GM21526 (cell line): ENCODE data around the gene HAUS1.

Experiments used
- ATAC-seq: cut with Tn5 transposase; IDR thresholded peaks from one replicate; pipeline ENCODE4 v1.9.1; 2021; ENCODE audit warnings: moderate library complexity; ENCODE audit not compliant: unreplicated experiment, low FRiP score

The HAUS1 gene, protein sequence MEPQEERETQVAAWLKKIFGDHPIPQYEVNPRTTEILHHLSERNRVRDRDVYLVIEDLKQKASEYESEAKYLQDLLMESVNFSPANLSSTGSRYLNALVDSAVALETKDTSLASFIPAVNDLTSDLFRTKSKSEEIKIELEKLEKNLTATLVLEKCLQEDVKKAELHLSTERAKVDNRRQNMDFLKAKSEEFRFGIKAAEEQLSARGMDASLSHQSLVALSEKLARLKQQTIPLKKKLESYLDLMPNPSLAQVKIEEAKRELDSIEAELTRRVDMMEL

DNA sequence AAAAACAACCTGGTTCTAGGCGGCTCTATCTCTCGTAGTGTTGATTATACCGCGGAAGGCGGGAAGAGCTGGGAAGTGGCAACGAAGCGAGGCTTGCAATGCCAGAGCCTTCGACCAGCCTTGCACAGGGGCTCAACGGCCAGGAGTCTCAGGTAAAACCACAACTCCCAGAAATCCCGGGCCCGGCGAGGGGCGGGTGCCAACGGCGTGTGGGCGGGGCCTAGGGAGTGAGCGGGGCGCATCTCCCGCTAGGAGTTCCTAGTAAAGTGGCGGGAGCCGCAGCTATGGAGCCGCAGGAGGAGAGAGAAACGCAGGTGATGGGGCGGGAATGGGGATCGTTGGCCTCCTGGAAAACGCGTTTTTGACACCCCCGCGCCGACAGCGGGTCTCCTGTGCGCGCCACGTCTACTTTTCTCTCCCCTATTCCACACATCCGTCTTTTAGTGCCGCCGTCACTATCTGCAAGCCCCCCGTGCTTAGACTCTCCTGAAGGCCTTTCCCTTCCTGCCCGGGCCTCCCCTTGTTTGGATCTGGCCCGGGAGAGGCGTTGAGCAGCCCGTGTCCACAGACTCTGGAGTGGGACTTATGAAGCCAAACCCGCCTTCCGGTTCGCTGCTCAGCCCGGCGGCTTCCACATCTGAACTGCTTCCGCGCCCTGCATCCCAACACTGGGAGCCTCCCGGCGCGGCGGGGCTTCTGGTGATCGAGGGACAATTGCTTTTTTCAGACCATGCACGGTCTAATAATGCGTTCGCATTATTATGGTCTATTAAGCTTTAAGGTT lies at the start of gene HAUS1:
Gene HAUS1, plus strand, starts transcription at position 258 of the 784 bp plus-strand sequence. Its CDS starts 27 bp downstream, at position 285.
- ATAC-seq, result peak; percentile 80

DNA sequence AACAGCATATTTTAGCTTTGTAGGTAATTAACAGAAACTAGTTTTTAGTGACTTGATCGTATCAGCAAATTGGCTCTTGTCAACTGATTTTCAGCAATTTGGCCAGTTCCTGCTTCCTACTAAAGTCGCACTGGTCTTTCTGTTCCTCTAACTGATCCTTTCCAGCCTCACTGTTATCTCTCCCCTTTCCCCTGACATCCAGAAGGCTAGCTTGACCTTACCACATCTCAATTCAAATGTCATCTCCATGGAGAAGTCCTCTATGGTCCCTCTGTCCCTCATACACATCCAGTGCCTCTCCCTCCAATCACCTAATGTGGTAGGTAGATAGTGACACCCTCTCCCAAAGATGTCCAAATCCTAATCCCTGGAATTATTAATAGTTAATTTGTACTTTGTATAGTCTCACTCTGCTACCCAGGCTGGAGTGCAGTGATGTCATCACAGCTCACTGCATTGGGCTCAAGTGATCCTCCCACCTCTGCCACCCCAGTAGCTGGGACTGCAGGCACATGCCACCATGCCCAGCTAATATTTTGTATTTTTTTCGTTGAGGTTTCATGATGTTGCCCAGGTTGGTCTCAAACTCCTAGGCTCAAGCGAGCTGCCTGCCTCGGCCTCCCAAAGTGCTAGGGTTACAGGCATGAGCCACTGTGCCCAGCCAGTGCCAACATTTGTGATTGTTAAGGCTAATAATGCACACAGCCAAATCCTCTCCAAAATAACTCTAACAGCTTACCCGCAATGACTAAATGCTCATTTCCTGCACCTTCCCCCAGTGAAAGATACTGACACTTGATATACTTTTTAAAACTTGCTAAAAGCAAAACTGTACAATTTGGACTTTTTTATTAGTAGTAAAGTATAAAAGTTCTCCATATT lies 49.0 kb upstream of the HAUS1 start:
- ATAC-seq, result no peak

DNA sequence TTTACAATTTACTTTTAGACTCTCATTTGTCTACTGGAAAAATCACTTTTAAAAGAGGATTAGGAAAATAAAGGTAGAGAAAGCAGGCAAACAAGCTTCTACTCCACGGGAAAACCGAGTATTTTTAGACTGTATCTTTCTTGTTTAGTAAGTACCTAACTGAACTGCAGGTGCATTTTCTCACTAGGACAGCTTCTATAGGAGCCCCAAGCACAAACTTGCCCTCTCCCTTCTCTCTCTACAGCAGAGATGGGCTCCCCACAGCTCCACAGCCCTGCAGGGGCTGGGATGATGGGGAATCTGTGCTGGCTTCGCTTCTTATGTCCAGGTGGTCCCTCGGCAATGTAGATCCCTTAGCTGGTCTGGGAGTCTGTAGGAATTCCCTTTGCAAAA lies 48.4 kb upstream of the HAUS1 start:
- no peak for ATAC-seq

DNA sequence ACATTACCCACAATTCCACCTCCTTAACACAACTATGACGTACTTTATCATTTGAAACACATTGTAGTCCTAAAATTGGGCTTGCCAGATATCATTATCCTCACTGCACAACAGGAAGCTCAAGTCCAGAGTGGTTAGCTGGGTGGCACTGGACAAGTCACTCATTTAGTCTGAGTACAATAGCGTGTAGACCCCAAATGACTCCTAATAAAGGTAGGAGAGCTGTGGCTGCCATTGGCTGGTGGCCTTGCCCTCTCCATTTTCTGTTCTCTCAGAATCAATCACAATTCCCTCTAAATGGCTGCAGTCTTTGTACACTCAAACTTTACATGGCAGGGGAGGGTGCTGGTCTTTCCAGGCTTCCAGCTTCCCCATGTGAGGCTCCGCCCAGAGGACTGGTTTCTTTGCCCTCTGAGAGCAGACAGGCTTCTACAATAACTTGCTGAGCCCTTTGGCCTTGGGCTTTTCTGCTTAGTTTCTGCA lies 43.8 kb upstream of the HAUS1 start:
- ATAC-seq, result no peak

DNA sequence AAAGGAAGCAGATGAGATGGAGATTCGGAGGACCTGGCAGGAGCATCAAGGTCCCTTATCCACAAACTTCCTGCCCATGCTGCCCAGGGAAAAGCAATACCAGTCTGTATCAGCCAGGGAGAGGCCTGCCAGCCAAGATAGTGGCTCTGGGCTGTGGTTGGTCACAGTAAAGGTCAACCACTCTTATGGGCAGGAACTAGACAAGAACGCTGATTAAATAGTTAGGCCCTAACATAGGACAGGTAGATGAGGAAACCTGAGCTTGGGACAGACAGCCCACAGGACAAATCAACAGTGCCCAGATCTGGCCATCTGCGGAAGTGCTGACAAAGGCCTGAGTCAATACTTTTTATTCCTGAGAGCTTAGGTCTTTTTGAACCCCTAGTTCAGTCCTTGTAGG lies 42.8 kb upstream of the HAUS1 start:
- no peak for ATAC-seq

DNA sequence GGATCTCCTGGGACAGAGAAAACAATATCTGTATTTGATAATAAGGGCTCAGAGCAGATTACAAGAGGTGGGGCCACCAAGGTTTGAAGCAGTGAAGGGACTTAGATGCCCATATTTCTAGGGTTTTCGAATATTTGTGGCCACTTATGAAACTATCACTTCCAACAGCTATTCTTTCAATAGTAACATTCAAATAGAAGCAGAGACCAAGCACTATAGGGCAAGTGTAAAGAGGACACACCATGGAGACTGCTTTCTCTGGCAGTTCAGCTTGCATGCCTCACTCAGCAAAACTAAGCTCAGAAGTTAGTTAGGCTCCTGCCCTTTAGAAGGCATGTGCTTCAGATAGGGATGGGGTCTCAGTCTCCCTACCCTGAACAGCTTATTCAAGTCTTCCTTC lies 42.4 kb upstream of the HAUS1 start:
- ATAC-seq, result no peak

DNA sequence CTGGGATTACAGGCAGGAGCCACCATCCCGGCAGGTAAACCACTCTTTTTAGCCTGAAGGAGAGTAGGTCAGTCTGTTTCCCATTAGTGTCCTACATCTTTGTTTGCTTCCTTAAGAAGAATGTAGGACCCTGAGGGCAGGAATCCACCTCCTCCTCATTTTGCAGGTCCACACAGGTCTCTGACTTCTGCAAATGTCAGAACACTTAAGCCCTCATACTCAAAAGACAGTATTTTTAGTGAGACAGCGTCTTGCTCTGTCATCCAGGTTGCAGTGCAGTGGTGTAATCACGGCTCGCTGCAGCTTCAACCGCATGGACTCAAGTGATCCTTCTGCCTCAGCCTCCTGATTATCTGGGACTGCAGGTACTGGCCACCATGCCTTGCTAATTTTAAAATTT lies 41.4 kb upstream of the HAUS1 start:
- ATAC-seq, result no peak

DNA sequence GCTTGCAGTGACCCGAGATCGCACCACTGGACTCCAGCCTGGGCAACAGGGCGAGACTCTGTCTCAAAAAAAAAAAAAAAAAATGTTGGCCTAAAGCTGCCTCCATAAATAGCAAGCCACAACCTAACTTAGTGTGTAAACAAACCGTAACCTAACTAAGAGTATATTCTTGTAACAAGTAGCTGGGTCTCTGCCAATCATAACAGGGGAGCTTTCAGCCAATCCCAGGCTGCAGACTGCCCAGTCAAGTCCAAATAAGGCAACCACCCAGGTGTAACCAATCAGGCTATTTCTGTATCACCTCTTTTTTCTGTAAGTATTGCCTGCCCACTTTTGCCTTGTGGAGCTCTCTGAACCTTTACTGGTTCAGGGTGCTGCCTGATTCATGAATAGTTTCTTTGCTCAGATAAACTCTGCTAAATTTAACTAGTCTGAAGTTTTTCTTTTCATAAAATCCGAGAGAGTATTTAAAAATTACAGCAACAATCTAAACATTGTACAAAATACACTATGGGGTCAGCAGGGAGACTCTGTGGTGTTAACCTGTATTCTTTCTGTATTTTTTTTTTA lies 36.7 kb upstream of the HAUS1 start:
- no peak for ATAC-seq

DNA sequence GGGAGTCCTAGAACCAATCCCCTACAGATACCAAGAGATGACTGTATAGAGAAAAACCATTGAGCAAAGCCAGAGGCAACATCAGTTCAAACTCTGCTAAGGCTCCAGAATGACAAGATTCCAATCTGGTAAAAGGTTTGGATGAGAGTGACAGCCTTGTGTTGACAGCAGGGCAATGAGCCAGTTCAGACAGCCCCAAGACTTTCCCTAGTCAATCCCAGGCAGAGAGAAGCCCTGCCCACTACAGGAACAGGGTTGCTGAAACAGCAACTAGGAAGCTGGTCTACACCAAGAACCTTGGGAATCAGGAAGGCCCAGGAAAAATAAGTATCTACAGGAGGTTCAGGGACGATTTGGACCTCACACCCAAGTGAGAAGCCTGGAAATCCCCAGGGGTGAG lies 35.4 kb upstream of the HAUS1 start:
- ATAC-seq, result no peak

DNA sequence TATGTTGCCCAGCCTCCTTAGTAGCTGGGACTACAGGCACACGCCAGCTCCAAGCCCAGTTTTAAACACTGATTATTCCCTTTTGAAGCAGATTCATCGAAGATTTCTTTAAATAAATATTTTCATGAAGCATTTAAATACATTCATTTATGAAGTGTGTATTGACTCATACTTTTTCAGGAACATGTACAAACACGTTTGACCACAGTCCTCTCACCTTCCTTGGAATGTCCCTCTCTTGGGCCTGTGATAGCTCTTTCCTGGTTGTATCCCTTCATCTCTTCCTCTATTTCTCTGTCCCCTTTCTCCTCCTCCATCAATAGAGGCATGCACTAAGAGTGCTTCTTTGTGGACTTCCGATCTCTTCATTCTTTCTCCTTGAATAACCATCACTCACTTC lies 34.7 kb upstream of the HAUS1 start:
- ATAC-seq, result no peak

DNA sequence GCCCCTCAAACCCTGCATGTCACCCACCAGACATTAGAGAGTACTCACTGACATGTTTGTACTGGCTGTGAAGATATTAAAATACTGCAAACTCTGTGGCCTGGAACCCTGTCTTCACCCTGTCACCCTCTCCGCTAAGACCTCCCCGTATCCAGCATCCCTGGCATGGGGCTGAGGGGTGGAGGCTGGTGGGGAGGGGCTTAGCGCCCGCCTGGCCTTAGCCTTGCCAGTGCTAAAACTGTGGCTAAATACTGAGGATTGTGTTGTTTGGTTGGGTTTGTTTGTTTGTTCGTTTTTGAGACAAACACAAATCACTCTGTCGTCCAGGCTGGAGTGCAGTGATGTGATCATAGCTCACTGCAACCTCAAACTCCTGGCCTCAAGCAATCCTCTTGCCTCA lies 34.0 kb upstream of the HAUS1 start:
- ATAC-seq, result no peak

DNA sequence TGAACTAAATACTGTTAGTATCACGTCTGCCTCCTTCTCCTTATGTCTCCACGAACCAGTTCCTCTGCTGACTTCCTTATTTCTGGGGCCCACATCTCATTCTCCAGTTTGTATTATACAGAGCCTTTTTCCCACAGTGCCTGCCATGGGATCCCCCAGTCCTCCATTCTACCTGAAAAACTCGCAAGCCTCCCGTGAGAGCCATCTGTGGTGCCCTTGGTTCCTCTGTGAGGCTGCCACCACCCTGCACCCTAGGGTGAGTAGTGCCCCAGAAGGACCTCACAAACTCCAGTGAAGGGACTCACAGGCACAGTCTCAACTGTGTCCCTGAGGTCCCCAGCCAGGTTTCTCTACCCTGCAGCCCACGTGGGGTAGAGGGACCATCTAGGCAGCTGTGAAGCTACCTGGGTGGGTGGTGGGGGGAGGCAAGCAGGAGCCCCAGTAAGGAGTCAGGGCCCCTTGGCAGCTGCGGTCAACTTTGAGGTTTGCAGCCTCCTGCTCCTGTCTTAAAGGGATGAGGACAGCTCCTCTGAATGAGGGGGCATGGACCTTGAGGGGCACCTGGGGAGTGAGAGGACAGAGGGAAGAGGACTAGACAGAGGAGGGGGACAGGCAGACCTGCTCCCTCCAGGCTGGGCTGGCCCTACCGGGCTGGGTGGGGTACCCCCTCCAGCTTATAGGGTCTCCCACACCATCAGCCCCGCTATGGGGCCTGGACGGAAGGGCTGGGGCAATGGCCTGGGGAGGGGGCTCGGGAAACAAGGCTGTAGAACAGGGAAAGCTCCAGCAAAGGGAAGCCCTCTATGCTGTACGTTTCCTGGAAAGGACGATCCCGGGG lies 33.2 kb upstream of the HAUS1 start:
- ATAC-seq, result no peak

DNA sequence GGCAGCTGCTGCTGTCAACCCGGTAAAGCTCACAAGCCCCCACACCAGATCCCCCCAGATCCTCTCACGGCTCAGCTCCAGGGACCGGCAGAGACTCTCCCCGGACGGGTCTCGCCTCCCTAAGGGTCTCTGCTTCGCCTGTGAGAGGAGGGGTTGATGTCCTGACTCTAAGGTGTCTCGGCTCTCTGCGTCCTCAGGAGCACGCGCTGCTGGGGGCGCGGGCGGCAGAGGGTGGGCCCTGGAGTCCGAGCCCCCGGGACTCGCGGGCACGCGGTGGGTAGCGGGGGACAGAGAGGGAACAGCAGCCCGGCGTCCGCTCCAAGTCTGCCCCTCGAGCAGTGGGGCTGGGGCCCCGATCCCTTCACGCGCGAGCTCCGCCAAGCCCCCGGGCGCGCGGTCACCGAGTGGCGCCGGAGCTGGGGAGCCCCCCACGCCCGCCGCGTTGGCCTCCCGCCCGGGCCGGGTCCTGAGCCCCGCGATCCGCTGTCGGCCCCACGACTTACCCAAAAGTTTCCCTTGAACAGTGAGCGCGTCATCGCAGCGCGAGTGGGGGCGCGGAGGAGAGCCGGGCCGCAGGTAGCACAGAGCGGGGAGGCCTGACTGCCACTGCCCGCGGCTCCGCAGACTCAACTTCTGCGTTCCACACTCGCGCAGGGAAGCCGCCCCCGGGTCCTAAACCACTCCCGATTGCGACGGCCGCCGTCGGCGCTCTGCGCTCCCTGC lies 32.4 kb upstream of the HAUS1 start, which contains the start of gene PSTPIP2:
Gene PSTPIP2, minus strand, starts transcription at position 608 of the 723 bp plus-strand sequence. Its CDS starts 72 bp downstream, at position 536.
- ATAC-seq, result peak; percentile 61

DNA sequence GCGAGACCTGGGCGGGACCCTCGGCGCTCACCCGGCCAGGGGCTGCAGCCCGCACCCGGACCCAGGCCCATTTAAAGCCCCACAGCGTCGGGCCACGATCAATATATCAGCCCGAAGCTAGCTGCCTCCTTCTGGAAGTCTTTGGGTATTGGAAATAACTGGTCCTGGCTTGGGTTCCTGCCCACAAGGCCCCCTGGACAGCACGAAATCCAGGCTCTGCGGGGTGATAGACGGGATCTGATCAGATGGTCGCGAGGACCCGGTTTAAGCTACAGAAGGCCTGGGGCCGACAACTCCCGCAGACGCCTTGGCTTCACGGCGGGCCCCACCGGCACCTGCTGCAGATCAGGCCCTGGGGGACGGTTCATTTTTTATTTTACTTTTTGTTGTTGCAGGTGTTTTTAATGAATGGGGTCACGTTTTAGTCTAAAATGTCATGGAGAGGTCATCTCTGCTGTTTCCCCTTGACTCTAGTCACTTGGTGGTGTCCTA lies 31.8 kb upstream of the HAUS1 start:
- ATAC-seq, result no peak

DNA sequence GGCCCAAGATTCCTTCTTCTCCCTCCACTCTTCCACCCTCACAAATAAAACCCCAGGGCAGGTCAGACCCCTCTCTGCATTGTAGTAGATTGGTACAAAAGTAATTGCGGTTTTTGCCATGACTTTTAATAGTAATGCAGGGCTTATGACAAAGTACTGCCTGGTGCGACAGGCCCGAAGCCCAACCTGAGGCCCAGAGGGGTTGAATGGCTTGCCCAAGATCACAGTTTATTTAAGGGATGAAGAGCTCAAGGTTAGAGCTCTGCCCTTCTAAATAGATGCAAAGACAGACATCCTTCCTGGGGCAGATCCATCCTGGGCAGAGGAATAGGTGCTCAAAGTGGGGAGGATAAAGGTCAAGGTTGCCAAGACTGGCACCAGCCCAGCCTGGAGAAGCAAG lies 31.2 kb upstream of the HAUS1 start:
- ATAC-seq, result no peak

DNA sequence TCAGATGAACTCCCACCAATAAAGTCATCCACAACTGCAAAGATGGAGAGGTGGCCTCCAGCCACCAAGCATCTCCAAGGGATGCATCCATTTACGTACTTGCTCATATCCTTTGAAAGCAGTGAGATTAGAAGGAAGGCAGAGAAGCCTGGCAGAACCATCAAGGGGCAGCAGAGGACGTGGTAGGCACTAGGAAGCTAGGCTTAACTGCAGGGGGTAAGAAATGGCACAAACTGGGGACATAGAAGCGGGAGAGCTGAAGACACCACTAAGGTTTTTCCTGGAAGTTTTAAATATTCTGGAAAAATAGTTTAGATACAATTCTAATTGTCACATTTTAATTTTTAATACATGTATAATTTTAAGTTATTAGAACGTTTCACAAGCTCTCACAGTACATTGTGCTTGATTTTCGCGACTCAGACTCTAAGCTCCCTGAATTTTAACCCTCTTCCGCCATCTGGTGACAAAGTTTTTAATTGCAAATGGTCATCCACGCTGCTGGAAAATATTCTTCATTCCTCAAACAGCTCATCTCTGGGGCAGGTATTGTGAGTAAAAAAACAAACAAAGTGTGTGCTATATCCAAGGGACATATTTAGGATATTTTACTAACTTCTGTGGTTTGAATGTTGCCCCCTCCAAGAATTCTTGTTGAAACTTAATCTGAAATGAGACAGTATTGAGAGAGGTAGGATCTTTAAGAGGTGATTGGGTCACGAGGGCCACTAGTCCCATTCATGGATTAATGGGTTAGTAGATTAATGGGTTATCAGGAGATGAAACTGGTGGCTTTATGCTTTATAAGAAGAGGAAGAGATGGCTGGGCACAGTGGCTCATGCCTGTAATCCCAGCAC lies 30.5 kb upstream of the HAUS1 start:
- ATAC-seq, result no peak

DNA sequence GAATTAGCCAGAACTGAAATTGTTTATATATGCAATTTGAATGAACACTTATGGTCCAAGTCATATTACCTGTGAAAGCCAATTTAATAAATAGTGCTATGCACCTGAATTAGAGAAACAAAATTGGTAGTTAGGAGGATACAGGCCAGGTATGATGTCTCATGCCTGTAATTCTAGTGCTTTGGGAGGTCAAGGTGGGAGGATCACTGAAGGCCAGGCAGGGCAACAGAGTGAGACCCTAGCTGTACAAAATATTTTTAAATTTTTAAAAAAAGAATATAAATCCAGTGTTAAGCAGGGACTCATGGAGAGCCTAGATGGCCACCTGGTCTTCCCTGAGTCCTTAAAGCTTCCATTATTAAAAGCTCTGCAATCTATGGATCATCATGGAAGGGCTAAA lies 24.8 kb upstream of the HAUS1 start:
- no peak for ATAC-seq

DNA sequence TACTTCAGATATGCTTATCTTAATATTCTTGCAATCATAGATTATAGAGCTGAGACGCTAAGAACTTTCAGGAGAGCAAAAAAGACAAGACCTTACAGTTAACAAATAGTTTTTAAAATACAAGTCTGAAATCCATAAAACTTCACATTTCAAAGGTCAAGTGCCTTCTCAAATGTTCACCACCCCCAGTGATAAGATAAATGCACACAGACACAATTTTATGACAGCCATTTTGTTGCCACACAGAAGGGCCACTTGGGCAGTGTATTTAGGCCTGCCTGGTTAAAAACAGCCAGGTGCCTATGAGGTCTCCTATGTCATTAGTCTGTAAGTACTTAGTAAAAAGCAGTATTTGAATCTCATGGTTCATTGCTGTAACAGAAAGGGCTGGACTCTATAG lies 24.0 kb upstream of the HAUS1 start:
- no peak for ATAC-seq
